KMS-11 (cell line): ENCODE measurements around the gene DSCAML1.

ENCODE experiments used
- H2AFZ ChIP-seq: fragments of 200-600 bp; sonication (generic); 2 replicates; pipeline ENCODE4 v1.6.1; 2016; ENCODE audit warnings: antibody characterized with exemption, mixed run types, low read depth
- H3K27ac ChIP-seq: fragments of 200-600 bp; sonication (generic); 2 replicates; pipeline ENCODE4 v1.6.1; 2016; ENCODE audit warnings: mild to moderate bottlenecking, mixed run types
- H3K27me3 ChIP-seq: fragments of 200-600 bp; sonication (generic); 2 replicates; pipeline ENCODE4 v1.6.1; 2017; ENCODE audit warnings: mild to moderate bottlenecking, low read depth, mixed run types, moderate library complexity; ENCODE audit not compliant: insufficient read depth
- H3K36me3 ChIP-seq: fragments of 200-600 bp; sonication (generic); 2 replicates; pipeline ENCODE4 v1.6.1; 2017; ENCODE audit warnings: mild to moderate bottlenecking, mixed run types; ENCODE audit not compliant: insufficient read depth
- H3K4me1 ChIP-seq: fragments of 200-600 bp; sonication (generic); 2 replicates; pipeline ENCODE4 v1.6.1; 2016; ENCODE audit warnings: mild to moderate bottlenecking, low read depth, mixed run types; ENCODE audit not compliant: poor library complexity, severe bottlenecking
- H3K4me2 ChIP-seq: fragments of 200-600 bp; sonication (generic); 2 replicates; pipeline ENCODE4 v1.7.0; 2016; ENCODE audit warnings: mild to moderate bottlenecking, mixed run types
- H3K4me3 ChIP-seq: fragments of 200-600 bp; sonication (generic); IDR thresholded peaks from 2 replicates; pipeline ENCODE4 v1.6.1; 2017; ENCODE audit warnings: low read depth, low read length, mixed read lengths; ENCODE audit not compliant: insufficient read depth
- H3K79me2 ChIP-seq: fragments of 200-600 bp; sonication (generic); 2 replicates; pipeline ENCODE4 v1.6.1; 2016; ENCODE audit warnings: low read depth, mixed run types; ENCODE audit not compliant: insufficient read depth
- H3K9ac ChIP-seq: fragments of 200-600 bp; sonication (generic); 2 replicates; pipeline ENCODE4 v1.6.1; 2016; ENCODE audit warnings: mild to moderate bottlenecking, mixed run types
- H4K20me1 ChIP-seq: fragments of 200-600 bp; sonication (generic); 2 replicates; pipeline ENCODE4 v1.6.1; 2016; ENCODE audit warnings: mild to moderate bottlenecking, mixed run types; ENCODE audit not compliant: insufficient read depth
- CTCF ChIP-seq: fragments of 200-600 bp; sonication (generic); conservative IDR thresholded peaks from 2 replicates; pipeline ENCODE4 v1.6.1; 2017; ENCODE audit warnings: low read depth, mild to moderate bottlenecking, antibody characterized with exemption, low read length, moderate library complexity, mixed read lengths

Gene DSCAML1

DNA sequence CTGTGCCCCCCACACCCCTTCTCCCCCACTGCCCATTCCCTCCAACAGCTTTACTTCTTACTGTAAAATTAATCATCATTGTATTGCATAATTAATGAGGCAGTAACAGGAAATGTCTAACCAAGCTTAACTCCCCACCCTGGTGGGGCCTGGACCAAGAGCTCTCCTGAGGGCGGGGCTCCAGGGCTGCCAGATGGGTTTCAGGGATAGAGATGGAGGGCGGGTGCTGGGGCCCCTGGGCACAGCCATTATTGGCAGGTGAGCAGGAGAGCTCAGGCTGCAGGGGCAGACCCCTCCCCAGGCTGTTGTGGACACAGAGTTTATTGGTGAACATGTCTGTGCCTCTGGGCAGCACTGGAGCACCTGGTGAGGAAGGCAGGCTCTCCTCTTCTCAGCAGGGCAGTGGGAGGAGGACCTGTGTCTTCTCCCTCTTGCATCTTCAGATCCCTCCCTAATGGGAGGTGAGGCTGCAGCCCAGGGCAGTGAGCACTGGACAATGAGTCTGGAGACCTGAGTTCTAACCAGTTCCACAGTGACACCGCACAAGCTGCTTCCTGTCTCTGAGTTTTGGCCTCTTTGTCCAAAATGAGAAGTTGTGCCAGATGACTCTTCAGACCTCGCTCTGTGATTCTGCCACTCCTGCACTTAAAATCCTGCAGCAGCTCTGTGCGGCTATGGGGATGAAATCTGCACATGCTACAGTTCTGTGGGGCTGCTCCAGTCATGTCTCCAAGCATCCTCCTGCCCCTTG, 236.1 kb downstream of the DSCAML1 start:
- Histone ChIP-seq H3K4me3 (no peak overlapping the region), H3K4me2 (no peak overlapping the region), H3K9ac (no peak overlapping the region), H3K4me1 (no peaks in the 10 kb centered on the region), H3K27me3 (no peaks in the 10 kb centered on the region), H3K27ac (no peak overlapping the region), H4K20me1 (no peaks in the 10 kb centered on the region), H3K36me3 (no peaks in the 10 kb centered on the region), H2AFZ (no peak overlapping the region), H3K79me2 (no peaks in the 10 kb centered on the region)
- no peak for TF ChIP-seq CTCF

DNA sequence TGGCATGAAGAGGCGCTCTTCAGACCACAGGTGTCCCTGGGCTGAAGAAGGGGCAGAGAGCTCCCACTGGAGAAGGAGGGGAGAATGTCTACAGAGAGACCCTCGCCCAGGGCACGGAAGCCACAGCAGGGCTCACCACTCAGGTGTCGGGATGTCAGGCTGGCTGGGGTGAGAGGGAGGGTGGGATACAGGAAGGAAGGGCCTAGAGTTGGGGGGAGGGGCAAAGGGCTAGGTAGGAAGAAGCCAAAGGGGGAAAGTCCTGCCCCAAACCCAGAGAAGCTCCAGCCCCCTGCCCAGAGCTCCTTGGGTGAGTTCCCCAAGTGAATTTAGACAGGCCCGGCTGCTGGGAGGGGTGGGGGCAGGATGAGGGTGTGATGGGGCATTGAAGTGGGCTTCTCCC, 237.3 kb downstream of the DSCAML1 start:
- no peaks in the 10 kb centered on the region for H3K4me1 ChIP-seq
- no peak overlapping the region for H3K4me3 ChIP-seq
- H3K27ac ChIP-seq: no peak overlapping the region

GRCh38 chr11:117557361-117557760, 239.7 kb downstream of the DSCAML1 start:
- H3K79me2 ChIP-seq: no peaks in the 10 kb centered on the region
- no peak overlapping the region for H2AFZ ChIP-seq
- no peak overlapping the region for H3K9ac ChIP-seq
- no peak for TF ChIP-seq CTCF
- no peak overlapping the region for H3K27ac ChIP-seq
- no peaks in the 10 kb centered on the region for H3K27me3 ChIP-seq
- no peaks in the 10 kb centered on the region for H3K36me3 ChIP-seq
- no peaks in the 10 kb centered on the region for H3K4me1 ChIP-seq
- no peak overlapping the region for H3K4me2 ChIP-seq
- no peak overlapping the region for H3K4me3 ChIP-seq
- no peaks in the 10 kb centered on the region for H4K20me1 ChIP-seq

More for the DNA sequence above, 237.3 kb downstream of the DSCAML1 start:
- Histone ChIP-seq H2AFZ (no peak overlapping the region), H3K79me2 (no peaks in the 10 kb centered on the region), H3K36me3 (no peaks in the 10 kb centered on the region), H3K9ac (no peak overlapping the region), H3K27me3 (no peaks in the 10 kb centered on the region), H3K4me2 (no peak overlapping the region), H4K20me1 (no peaks in the 10 kb centered on the region)
- no peak for TF ChIP-seq CTCF

- Histone ChIP-seq H3K4me2 (no peak overlapping the region), H3K4me3 (no peak overlapping the region), H3K27me3 (no peaks in the 10 kb centered on the region), H4K20me1 (no peaks in the 10 kb centered on the region), H3K9ac (no peak overlapping the region), H3K4me1 (no peaks in the 10 kb centered on the region), H2AFZ (no peak overlapping the region), H3K79me2 (no peaks in the 10 kb centered on the region), H3K27ac (no peak overlapping the region), H3K36me3 (no peaks in the 10 kb centered on the region)
- no peak for TF ChIP-seq CTCF
Observed at GRCh38 chr11:117554601-117555333, 242.2 kb downstream of the DSCAML1 start.
